MM.1S (cell line): Measurements from ENCODE around the gene EPB41L3.

Experiments used
- DNase-seq: peaks from one replicate; pipeline ENCODE4 v3.0.0-alpha.2; 2015
- H2AFZ ChIP-seq: fragments of 300-600 bp; sonication (generic); 2 replicates; pipeline ENCODE4 v1.6.0; 2016; ENCODE audit warnings: antibody characterized with exemption, low read length
- H3F3A ChIP-seq: fragments of 300-600 bp; sonication (generic); 2 replicates; pipeline ENCODE4 v1.6.1; 2016; ENCODE audit warnings: mild to moderate bottlenecking, antibody characterized with exemption, low read length, moderate library complexity, mixed read lengths; ENCODE audit not compliant: insufficient read depth
- H3K27ac ChIP-seq: fragments of 300-600 bp; sonication (generic); 2 replicates; pipeline ENCODE4 v1.5.1; 2016; ENCODE audit warnings: mild to moderate bottlenecking, low read length
- H3K27me3 ChIP-seq: fragments of 300-600 bp; sonication (generic); replicated peaks from 2 replicates; pipeline ENCODE4 v1.6.0; 2016; ENCODE audit warnings: low read length; ENCODE audit not compliant: insufficient read depth
- H3K36me3 ChIP-seq: fragments of 300-600 bp; sonication (generic); replicated peaks from 2 replicates; pipeline ENCODE4 v1.6.1; 2016; ENCODE audit warnings: mild to moderate bottlenecking, low read length, mixed read lengths; ENCODE audit not compliant: insufficient read depth
- H3K4me1 ChIP-seq: fragments of 300-600 bp; sonication (generic); 2 replicates; pipeline ENCODE4 v1.6.1; 2016; ENCODE audit warnings: low read length, mixed read lengths
- H3K4me2 ChIP-seq: fragments of 300-600 bp; sonication (generic); 2 replicates; pipeline ENCODE4 v1.6.0; 2016; ENCODE audit warnings: low read depth, low read length
- H3K4me3 ChIP-seq: fragments of 300-600 bp; sonication (generic); 2 replicates; pipeline ENCODE4 v1.5.1; 2016; ENCODE audit warnings: low read length, mixed read lengths
- H3K79me2 ChIP-seq: fragments of 300-600 bp; sonication (generic); 2 replicates; pipeline ENCODE4 v1.6.1; 2016; ENCODE audit warnings: mixed run types, low read length, mixed read lengths
- H3K9ac ChIP-seq: fragments of 300-600 bp; sonication (generic); 2 replicates; pipeline ENCODE4 v1.6.1; 2016; ENCODE audit warnings: low read length, mixed read lengths
- H3K9me2 ChIP-seq: fragments of 300-600 bp; sonication (generic); replicated peaks from 2 replicates; pipeline ENCODE4 v1.6.1; 2016; ENCODE audit warnings: mild to moderate bottlenecking, low read length, mixed read lengths; ENCODE audit not compliant: insufficient read depth
- H3K9me3 ChIP-seq: fragments of 300-600 bp; sonication (generic); replicated peaks from 2 replicates; pipeline ENCODE4 v1.6.1; 2016; ENCODE audit warnings: mild to moderate bottlenecking, low read length, mixed read lengths; ENCODE audit not compliant: insufficient read depth
- H4K20me1 ChIP-seq: fragments of 300-600 bp; sonication (generic); 2 replicates; pipeline ENCODE4 v1.6.1; 2016; ENCODE audit warnings: mild to moderate bottlenecking, low read length, moderate library complexity, mixed read lengths; ENCODE audit not compliant: insufficient read depth
- EZH2 ChIP-seq: fragments of 300-600 bp; sonication (generic); optimal IDR thresholded peaks from 2 replicates; pipeline ENCODE3; 2017; ENCODE audit warnings: low read depth, mild to moderate bottlenecking, antibody characterized with exemption, low read length, mixed read lengths
- EZH2phosphoT487 ChIP-seq: fragments of 300-600 bp; sonication (generic); IDR thresholded peaks from 2 replicates; pipeline ENCODE4 v1.6.1; 2018; ENCODE audit warnings: antibody characterized with exemption, low read length
- TF ChIP-seq, protein P1 (sequence below): fragments of 300-600 bp; sonication (generic); IDR thresholded peaks from 2 replicates; pipeline ENCODE4 v1.5.1; 2016; ENCODE audit warnings: antibody characterized with exemption, low read length, mixed read lengths

The EPB41L3 gene

DNA sequence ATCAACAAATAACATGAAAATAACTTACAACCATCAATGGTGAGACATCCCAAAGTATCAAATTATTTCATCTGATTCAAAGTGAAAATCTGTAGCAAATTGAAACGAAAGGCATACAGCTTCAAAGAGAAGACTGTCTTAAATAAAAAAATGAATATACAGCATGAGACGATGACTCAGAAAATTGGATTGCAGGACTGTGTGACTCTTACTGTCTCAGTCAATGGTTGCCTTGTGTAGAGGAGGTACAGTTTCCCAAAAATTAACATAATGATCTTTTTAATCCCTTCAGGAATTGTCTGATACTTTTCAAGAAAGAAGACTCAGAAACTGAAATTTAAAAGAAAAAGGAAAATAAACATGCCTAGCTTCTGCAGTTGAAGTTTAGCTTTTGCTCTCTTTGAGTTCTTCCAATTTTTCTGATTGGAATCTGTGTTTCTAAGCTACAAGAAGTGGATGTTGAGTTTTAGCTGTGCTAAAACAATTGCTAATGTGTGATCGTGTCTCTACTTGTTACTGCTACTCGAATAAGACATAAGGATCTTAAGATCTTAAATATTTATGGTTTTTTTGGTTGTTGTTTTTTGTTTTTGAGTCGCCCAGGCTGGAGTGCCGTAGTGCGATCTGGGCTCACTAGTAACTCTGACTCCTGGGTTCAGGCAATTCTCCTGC lies 41.1 kb upstream of the EPB41L3 start:
- Histone ChIP-seq H3K9me2 (no peaks in the 10 kb centered on the region), H3K36me3 (no peaks in the 10 kb centered on the region), H2AFZ (no peak overlapping the region), H3K9me3 (no peaks in the 10 kb centered on the region), H3K79me2 (no peaks in the 10 kb centered on the region), H3K4me3 (no peak overlapping the region), H3K4me1 (no peaks in the 10 kb centered on the region), H3K27ac (no peak overlapping the region), H3K27me3 (no peaks in the 10 kb centered on the region), H3K4me2 (no peak overlapping the region), H4K20me1 (no peaks in the 10 kb centered on the region), H3F3A (no peaks in the 10 kb centered on the region), H3K9ac (no peak overlapping the region)
- TF ChIP-seq EZH2 = no peak
- TF ChIP-seq, protein P1, sequence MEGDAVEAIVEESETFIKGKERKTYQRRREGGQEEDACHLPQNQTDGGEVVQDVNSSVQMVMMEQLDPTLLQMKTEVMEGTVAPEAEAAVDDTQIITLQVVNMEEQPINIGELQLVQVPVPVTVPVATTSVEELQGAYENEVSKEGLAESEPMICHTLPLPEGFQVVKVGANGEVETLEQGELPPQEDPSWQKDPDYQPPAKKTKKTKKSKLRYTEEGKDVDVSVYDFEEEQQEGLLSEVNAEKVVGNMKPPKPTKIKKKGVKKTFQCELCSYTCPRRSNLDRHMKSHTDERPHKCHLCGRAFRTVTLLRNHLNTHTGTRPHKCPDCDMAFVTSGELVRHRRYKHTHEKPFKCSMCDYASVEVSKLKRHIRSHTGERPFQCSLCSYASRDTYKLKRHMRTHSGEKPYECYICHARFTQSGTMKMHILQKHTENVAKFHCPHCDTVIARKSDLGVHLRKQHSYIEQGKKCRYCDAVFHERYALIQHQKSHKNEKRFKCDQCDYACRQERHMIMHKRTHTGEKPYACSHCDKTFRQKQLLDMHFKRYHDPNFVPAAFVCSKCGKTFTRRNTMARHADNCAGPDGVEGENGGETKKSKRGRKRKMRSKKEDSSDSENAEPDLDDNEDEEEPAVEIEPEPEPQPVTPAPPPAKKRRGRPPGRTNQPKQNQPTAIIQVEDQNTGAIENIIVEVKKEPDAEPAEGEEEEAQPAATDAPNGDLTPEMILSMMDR = no peak
- no peak for TF ChIP-seq EZH2phosphoT487
- DNase-seq = no peak

DNA sequence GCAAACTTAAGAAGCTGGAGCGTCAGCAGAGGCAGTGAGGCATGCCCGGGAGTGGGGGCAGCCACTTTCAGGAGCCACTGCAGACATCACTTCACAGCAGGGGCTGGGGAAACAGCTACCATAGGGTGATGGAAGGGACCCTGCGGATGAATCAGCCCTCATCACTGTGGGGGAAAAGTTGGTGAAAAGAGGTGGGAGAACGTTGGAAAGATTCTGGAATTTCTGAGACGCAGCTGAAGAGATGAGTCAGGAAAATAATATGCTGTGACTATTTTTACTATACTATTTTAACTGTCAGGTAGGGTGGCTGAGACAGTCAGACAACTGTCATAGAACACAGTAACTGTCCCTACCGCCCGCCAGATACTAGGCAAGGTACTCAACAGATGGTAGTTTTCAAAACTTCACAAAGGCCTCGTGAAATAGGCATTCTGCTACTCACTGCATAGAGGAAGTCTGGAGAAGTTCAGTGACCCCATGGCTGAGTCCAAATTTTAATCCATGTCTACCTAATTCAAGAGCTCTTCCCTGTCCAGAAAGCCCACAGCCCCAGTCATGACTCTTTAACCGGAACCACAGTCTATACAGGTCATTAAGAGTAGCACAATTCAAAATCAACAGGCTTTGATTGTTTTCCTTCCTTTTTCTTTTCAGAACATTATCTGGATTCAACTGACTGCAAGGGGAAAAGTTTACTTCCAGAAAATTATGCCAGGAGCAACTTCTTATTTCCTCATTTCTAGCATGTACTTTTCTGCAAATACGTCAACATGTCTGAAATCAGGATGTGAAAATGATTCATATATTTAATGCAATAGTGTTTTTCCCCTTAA lies 39.3 kb upstream of the EPB41L3 start:
- TF ChIP-seq, protein P1 = no peak
- TF ChIP-seq EZH2 = no peak
- TF ChIP-seq EZH2phosphoT487 = no peak
- H3K79me2 ChIP-seq = no peaks in the 10 kb centered on the region
- H3K27ac ChIP-seq = no peak overlapping the region
- no peak overlapping the region for H3K4me2 ChIP-seq
- H3F3A ChIP-seq = no peaks in the 10 kb centered on the region
- no peaks in the 10 kb centered on the region for H3K4me1 ChIP-seq
- H3K27me3 ChIP-seq = no peaks in the 10 kb centered on the region
- no peak overlapping the region for H3K9ac ChIP-seq
- no peaks in the 10 kb centered on the region for H4K20me1 ChIP-seq
- H3K36me3 ChIP-seq = no peaks in the 10 kb centered on the region
- no peak overlapping the region for H2AFZ ChIP-seq
- no peaks in the 10 kb centered on the region for H3K9me2 ChIP-seq
- no peak for DNase-seq
- H3K9me3 ChIP-seq = no peaks in the 10 kb centered on the region
- H3K4me3 ChIP-seq = no peak overlapping the region

DNA sequence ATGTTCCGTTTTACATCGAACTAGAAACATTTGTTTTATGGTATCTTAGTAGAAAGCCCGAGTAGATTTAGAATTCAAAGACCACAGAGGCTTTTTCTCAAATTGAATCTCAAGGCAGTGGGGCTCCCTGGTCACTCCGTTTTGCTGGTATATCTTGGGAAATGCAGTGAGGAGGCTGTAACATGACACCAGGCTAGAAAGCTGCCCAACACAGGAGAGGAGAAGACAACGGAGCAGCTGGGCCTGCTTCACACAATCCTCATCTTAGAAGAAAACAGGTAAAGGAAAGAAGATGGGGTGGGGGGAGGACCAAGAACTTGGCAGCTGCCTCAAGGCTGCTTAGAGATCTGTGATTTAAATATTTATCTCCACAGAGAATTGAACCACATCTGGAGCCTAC lies 38.3 kb upstream of the EPB41L3 start:
- no peak overlapping the region for H3K27ac ChIP-seq
- no peak overlapping the region for H3K4me2 ChIP-seq
- H3K4me1 ChIP-seq = no peaks in the 10 kb centered on the region
- no peaks in the 10 kb centered on the region for H3F3A ChIP-seq
- no peak overlapping the region for H3K9ac ChIP-seq
- H4K20me1 ChIP-seq = no peaks in the 10 kb centered on the region
- H2AFZ ChIP-seq = no peak overlapping the region
- no peak overlapping the region for H3K4me3 ChIP-seq
- no peak for DNase-seq
- H3K36me3 ChIP-seq = no peaks in the 10 kb centered on the region
- H3K9me3 ChIP-seq = no peaks in the 10 kb centered on the region
- no peaks in the 10 kb centered on the region for H3K27me3 ChIP-seq
- TF ChIP-seq EZH2 (no peak), EZH2phosphoT487 (no peak)
- TF ChIP-seq, protein P1 = no peak
- no peaks in the 10 kb centered on the region for H3K79me2 ChIP-seq
- no peaks in the 10 kb centered on the region for H3K9me2 ChIP-seq
